ENCODE measurements around the gene USP48. TPM values are rescaled to one million over a fixed set of nuclear protein-coding genes. Genes with fewer than 3 reads are reported as not detected.

Gene USP48
- total and polyA plus RNA-seq, 3 experiments from 2014 or later = 41.4 to 61.5 (median 60.6) TPM

- ChIA-PET POLR2A (no interaction called here), CTCF (no interaction called here)
- no peaks in the 10 kb centered on the region for H3K27me3 ChIP-seq (ENCODE audit: insufficient read depth, low read length, poor library complexity, severe bottlenecking)
- peaks cover 3 to 81% (median 24%) of the 10 kb centered on the region in 3 donors for H3K36me3 Mint-ChIP-seq
- no peaks in the 10 kb centered on the region for H3K4me1 ChIP-seq (ENCODE audit: insufficient read depth, low read length)
- H3K4me3 ChIP-seq (ENCODE audit: low read length) = no peak overlapping the region
- H3K36me3 ChIP-seq (ENCODE audit: insufficient read depth, low read length) = peaks cover 43% of the 10 kb centered on the region
- no peaks in the 10 kb centered on the region for H3K9me3 ChIP-seq (ENCODE audit: low read length)
- H3K4me1 Mint-ChIP-seq = peaks cover 0 to 8% (median 0%) of the 10 kb centered on the region in 3 donors
- peak overlapping the region in 1 of 8 donors; percentile 21 for H3K27ac Mint-ChIP-seq
- no peak for DNase-seq
- no peaks in the 10 kb centered on the region for H3K27me3 Mint-ChIP-seq
- H3K9me3 Mint-ChIP-seq = no peaks in the 10 kb centered on the region
- H3K27ac ChIP-seq (ENCODE audit: low read depth, low read length) = no peak overlapping the region
- no peak overlapping the region for H3K4me3 Mint-ChIP-seq
These were observed 89.2 kb downstream of the USP48 start for GRCh38 chr1:21693732-21694131.

- no peaks in the 10 kb centered on the region for H3K4me1 Mint-ChIP-seq
- H3K4me1 ChIP-seq (ENCODE audit: insufficient read depth, low read length) = no peaks in the 10 kb centered on the region
- no peaks in the 10 kb centered on the region for H3K9me3 Mint-ChIP-seq
- no peak overlapping the region for H3K27ac ChIP-seq (ENCODE audit: low read depth, low read length)
- H3K27me3 Mint-ChIP-seq = no peaks in the 10 kb centered on the region
- H3K36me3 Mint-ChIP-seq = peaks cover 6 to 79% (median 29%) of the 10 kb centered on the region in 3 donors
- POLR2A ChIA-PET = no interaction called here
- H3K4me3 ChIP-seq (ENCODE audit: low read length) = no peak overlapping the region
- CTCF ChIA-PET = interaction anchor here (0.7 kb wide), 1 partner anchor 18 kb away, joined by 3 read pairs; no protein-coding TSS in a partner anchor
- H3K27ac Mint-ChIP-seq = no peak overlapping the region
- H3K36me3 ChIP-seq (ENCODE audit: insufficient read depth, low read length) = peaks cover 53% of the 10 kb centered on the region
- H3K4me3 Mint-ChIP-seq = no peak overlapping the region
- DNase-seq = no peak
- no peaks in the 10 kb centered on the region for H3K9me3 ChIP-seq (ENCODE audit: low read length)
- H3K27me3 ChIP-seq (ENCODE audit: insufficient read depth, low read length, poor library complexity, severe bottlenecking) = no peaks in the 10 kb centered on the region
These were observed 91.2 kb downstream of the USP48 start for GRCh38 chr1:21691739-21692138.

- ChIA-PET CTCF (no interaction called here), POLR2A (no interaction called here)
- no peaks in the 10 kb centered on the region for H3K9me3 ChIP-seq (ENCODE audit: low read length)
- no peak for DNase-seq
- Mint-ChIP-seq H3K36me3 (peaks cover 7 to 83% (median 37%) of the 10 kb centered on the region in 3 donors), H3K4me1 (no peaks in the 10 kb centered on the region), H3K9me3 (no peaks in the 10 kb centered on the region), H3K27ac (peak overlapping the region in 2 of 8 donors; percentile 22 to 57), H3K27me3 (no peaks in the 10 kb centered on the region), H3K4me3 (no peak overlapping the region)
- H3K27me3 ChIP-seq (ENCODE audit: insufficient read depth, low read length, poor library complexity, severe bottlenecking) = no peaks in the 10 kb centered on the region
- no peak overlapping the region for H3K4me3 ChIP-seq (ENCODE audit: low read length)
- no peak overlapping the region for H3K27ac ChIP-seq (ENCODE audit: low read depth, low read length)
- H3K36me3 ChIP-seq (ENCODE audit: insufficient read depth, low read length) = peaks cover 50% of the 10 kb centered on the region
- no peaks in the 10 kb centered on the region for H3K4me1 ChIP-seq (ENCODE audit: insufficient read depth, low read length)
These were observed 93.1 kb downstream of the USP48 start for GRCh38 chr1:21689661-21690372.

- DNase-seq = no peak
- CTCF ChIA-PET = no interaction called here
- H3K4me3 ChIP-seq (ENCODE audit: low read length) = no peak overlapping the region
- peak overlapping the region in 2 of 8 donors; percentile 5 to 20 for H3K27ac Mint-ChIP-seq
- H3K4me1 Mint-ChIP-seq = no peaks in the 10 kb centered on the region
- H3K27me3 Mint-ChIP-seq = peaks cover 0 to 3% of the 10 kb centered on the region in 2 donors
- POLR2A ChIA-PET = no interaction called here
- H3K36me3 ChIP-seq (ENCODE audit: insufficient read depth, low read length) = peaks cover 32% of the 10 kb centered on the region
- peak overlapping the region; percentile 49 for H3K27ac ChIP-seq (ENCODE audit: low read depth, low read length)
- no peaks in the 10 kb centered on the region for H3K27me3 ChIP-seq (ENCODE audit: insufficient read depth, low read length, poor library complexity, severe bottlenecking)
- no peaks in the 10 kb centered on the region for H3K9me3 Mint-ChIP-seq
- H3K4me1 ChIP-seq (ENCODE audit: insufficient read depth, low read length) = no peaks in the 10 kb centered on the region
- H3K9me3 ChIP-seq (ENCODE audit: low read length) = no peaks in the 10 kb centered on the region
- peaks cover 7 to 79% (median 38%) of the 10 kb centered on the region in 3 donors for H3K36me3 Mint-ChIP-seq
- no peak overlapping the region for H3K4me3 Mint-ChIP-seq
These were observed 95.8 kb downstream of the USP48 start for GRCh38 chr1:21687081-21687529.

GRCh38 chr1:21685946-21686678, 96.8 kb downstream of the USP48 start:
- CTCF ChIA-PET = no interaction called here
- POLR2A ChIA-PET = no interaction called here
- peaks cover 28% of the 10 kb centered on the region for H3K36me3 ChIP-seq (ENCODE audit: insufficient read depth, low read length)

GRCh38 chr1:21681426-21681825, 101.5 kb downstream of the USP48 start:
- peaks cover 5% of the 10 kb centered on the region for H3K36me3 ChIP-seq (ENCODE audit: insufficient read depth, low read length)
- DNase-seq = no peak
- H3K27ac Mint-ChIP-seq = peak overlapping the region in 1 of 8 donors; percentile 8
- peaks cover 0 to 77% (median 25%) of the 10 kb centered on the region in 3 donors for H3K36me3 Mint-ChIP-seq
- H3K27me3 Mint-ChIP-seq = peaks cover 0 to 3% of the 10 kb centered on the region in 2 donors
- H3K4me3 ChIP-seq (ENCODE audit: low read length) = no peak overlapping the region
- H3K27me3 ChIP-seq (ENCODE audit: insufficient read depth, low read length, poor library complexity, severe bottlenecking) = no peaks in the 10 kb centered on the region
- H3K4me1 Mint-ChIP-seq = no peaks in the 10 kb centered on the region
- H3K9me3 Mint-ChIP-seq = no peaks in the 10 kb centered on the region
- H3K9me3 ChIP-seq (ENCODE audit: low read length) = no peaks in the 10 kb centered on the region
- no peak overlapping the region for H3K4me3 Mint-ChIP-seq
- H3K27ac ChIP-seq (ENCODE audit: low read depth, low read length) = no peak overlapping the region
- ChIA-PET CTCF (no interaction called here), POLR2A (no interaction called here)
- no peaks in the 10 kb centered on the region for H3K4me1 ChIP-seq (ENCODE audit: insufficient read depth, low read length)

More at GRCh38 chr1:21685946-21686678, 96.8 kb downstream of the USP48 start:
- H3K27ac ChIP-seq (ENCODE audit: low read depth, low read length) = no peak overlapping the region
- Mint-ChIP-seq H3K27me3 (peaks cover 0 to 3% of the 10 kb centered on the region in 2 donors), H3K27ac (peak overlapping the region in 2 of 8 donors; percentile 23 to 51), H3K9me3 (no peaks in the 10 kb centered on the region), H3K4me1 (no peaks in the 10 kb centered on the region), H3K4me3 (no peak overlapping the region), H3K36me3 (peaks cover 7 to 77% (median 37%) of the 10 kb centered on the region in 3 donors)
- DNase-seq = no peak
- no peaks in the 10 kb centered on the region for H3K4me1 ChIP-seq (ENCODE audit: insufficient read depth, low read length)
- no peaks in the 10 kb centered on the region for H3K27me3 ChIP-seq (ENCODE audit: insufficient read depth, low read length, poor library complexity, severe bottlenecking)
- no peaks in the 10 kb centered on the region for H3K9me3 ChIP-seq (ENCODE audit: low read length)
- no peak overlapping the region for H3K4me3 ChIP-seq (ENCODE audit: low read length)

GRCh38 chr1:21680918-21681317, 102.0 kb downstream of the USP48 start:
- Mint-ChIP-seq H3K27ac (peak overlapping the region in 1 of 8 donors; percentile 69), H3K36me3 (peaks cover 0 to 72% (median 21%) of the 10 kb centered on the region in 3 donors), H3K4me3 (no peak overlapping the region), H3K9me3 (no peaks in the 10 kb centered on the region), H3K27me3 (peaks cover 0 to 3% of the 10 kb centered on the region in 2 donors), H3K4me1 (no peaks in the 10 kb centered on the region)
- ChIA-PET POLR2A (no interaction called here), CTCF (no interaction called here)
- Histone ChIP-seq H3K9me3 (ENCODE audit: low read length) (no peaks in the 10 kb centered on the region), H3K4me1 (ENCODE audit: insufficient read depth, low read length) (no peaks in the 10 kb centered on the region), H3K4me3 (ENCODE audit: low read length) (no peak overlapping the region), H3K27me3 (ENCODE audit: insufficient read depth, low read length, poor library complexity, severe bottlenecking) (no peaks in the 10 kb centered on the region), H3K36me3 (ENCODE audit: insufficient read depth, low read length) (peaks cover 5% of the 10 kb centered on the region), H3K27ac (ENCODE audit: low read depth, low read length) (no peak overlapping the region)
- no peak for DNase-seq

- Histone ChIP-seq H3K27me3 (ENCODE audit: insufficient read depth, low read length, poor library complexity, severe bottlenecking) (no peaks in the 10 kb centered on the region), H3K4me3 (ENCODE audit: low read length) (no peak overlapping the region), H3K9me3 (ENCODE audit: low read length) (no peaks in the 10 kb centered on the region), H3K36me3 (ENCODE audit: insufficient read depth, low read length) (peaks cover 5% of the 10 kb centered on the region), H3K27ac (ENCODE audit: low read depth, low read length) (no peak overlapping the region), H3K4me1 (ENCODE audit: insufficient read depth, low read length) (no peaks in the 10 kb centered on the region)
- Mint-ChIP-seq H3K36me3 (peaks cover 0 to 69% (median 21%) of the 10 kb centered on the region in 3 donors), H3K27ac (no peak overlapping the region), H3K4me3 (no peak overlapping the region), H3K27me3 (peaks cover 0 to 3% of the 10 kb centered on the region in 2 donors), H3K9me3 (no peaks in the 10 kb centered on the region), H3K4me1 (no peaks in the 10 kb centered on the region)
- ChIA-PET POLR2A (no interaction called here), CTCF (no interaction called here)
- no peak for DNase-seq
These were observed 102.6 kb downstream of the USP48 start for GRCh38 chr1:21680381-21680780.
